Measurements from ENCODE around the gene SMYD2.

Gene SMYD2

DNA sequence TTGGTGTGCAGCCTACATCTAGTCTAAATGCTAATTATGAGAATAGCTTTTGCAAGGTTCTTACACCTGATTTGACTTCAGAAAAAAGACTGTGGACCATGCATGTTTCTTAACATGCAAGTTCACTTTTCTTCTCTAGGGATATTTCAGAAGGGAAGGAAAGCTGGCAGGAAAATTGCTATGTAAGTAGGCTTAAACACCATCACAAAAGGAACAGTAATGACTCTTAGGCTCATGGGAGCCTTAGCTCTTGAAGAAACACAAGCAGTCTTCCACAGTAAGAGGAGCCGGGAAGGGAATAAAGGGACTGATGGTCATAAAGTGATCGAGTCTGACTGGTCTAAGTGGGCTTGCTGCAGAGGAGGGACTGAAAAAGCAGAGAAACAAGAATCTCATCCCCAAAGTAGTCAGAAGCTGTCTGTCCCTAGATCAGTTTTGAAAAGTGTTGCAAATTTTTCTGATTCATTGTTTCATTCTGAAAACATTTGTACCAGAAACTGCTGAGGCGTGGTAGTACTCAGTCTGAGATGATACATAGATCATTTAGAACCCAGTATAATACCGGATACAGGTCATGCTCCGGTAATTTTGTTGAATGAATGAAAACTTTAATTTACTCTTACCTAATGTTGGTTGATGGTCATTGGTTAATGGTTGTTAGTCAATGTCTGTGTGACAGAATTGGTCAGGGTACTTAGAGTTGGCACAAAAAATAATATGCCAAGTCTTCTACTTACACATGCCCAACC lies 40.9 kb downstream of the SMYD2 start:
- in situ Hi-C loops (cut with MboI; ENCODE audit: low pct_unique_long_range_greater_than_20kb, low sequenced_read_pairs): no loop called here
- DNase-seq: no peak

GRCh38 chr1:214324896-214325800 lies 44.2 kb downstream of the SMYD2 start:
- DNase-seq: no peak
- in situ Hi-C loops (cut with MboI; ENCODE audit: low pct_unique_long_range_greater_than_20kb, low sequenced_read_pairs): loop anchor here (25.0 kb wide), 1 partner anchor 262 kb away; no protein-coding TSS in a partner anchor

DNA sequence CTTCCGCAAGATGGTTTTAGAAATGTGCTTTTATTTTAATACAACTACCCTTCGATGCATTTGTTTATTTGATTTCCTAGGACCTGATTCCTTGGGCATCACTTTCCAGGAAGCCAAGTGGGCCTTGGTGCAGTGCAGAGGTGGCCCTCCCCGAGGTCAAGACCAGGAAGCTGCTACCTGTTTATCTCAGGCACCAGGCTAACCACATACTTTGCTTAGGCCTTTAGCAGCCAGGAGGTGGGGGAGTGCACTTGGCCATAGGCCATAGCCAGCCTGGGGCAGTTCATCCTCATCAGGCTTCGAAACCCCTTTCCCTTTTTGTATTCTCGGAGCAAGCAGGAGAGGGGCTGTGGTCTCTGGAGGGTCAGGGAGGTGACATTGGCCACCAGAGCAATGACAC lies 45.4 kb downstream of the SMYD2 start:
- in situ Hi-C loops (cut with MboI; ENCODE audit: low pct_unique_long_range_greater_than_20kb, low sequenced_read_pairs): loop anchor here (25.0 kb wide), 1 partner anchor 261 kb away; no protein-coding TSS in a partner anchor
- no peak for DNase-seq

DNA sequence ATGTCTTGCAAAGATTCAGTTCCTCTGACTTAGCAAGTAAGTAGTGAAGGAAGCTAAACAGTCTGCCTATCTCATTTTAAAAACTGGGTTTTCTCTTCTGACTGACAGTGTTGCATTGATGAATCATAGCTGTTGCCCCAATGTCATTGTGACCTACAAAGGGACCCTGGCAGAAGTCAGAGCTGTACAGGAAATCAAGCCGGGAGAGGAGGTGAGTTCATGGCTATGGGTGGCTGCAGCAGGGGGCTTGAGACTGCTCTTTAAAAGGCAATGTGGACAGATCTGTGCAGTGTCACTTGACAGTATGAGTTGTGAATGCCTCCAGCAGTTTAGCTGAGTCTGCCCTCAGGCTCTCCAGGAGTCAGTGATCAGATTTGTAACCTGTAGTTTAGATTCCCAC lies 46.6 kb downstream of the SMYD2 start:
- DNase-seq: no peak
- in situ Hi-C loops (cut with MboI; ENCODE audit: low pct_unique_long_range_greater_than_20kb, low sequenced_read_pairs): loop anchor here (25.0 kb wide), 1 partner anchor 260 kb away; no protein-coding TSS in a partner anchor

DNA sequence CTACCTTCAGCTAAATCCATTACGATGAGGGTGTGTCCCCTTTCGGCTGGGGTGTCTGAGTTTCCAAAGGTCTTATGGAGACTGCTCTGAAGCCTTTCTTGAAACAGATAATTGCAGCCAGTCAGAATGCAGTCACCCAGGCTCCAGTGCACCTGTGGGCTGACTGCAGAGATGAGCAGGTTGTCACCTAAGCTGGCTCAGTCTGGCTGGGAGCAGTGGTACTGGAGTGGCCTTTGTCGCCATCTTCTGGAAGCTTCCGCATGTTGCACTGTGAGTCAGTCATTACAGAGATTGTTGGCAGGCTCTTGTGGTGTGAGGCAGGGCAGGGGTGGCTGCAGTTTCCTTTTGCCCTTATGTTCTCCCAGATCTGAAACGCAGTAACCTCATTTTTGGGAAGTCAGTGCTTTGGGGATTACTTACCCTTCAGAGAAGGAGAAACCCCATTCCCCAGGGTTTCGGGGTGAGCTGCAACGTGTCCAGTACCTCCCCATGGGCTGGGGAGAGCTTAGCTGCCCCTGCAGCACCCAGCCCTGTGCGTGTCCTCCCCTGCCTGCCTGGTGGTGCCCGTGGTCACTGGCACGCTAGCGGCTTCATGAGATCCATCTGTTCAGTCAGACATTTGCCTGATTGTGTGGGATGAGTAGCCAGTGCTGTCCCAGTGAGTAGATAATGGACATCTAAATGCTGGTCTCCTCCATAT lies 48.0 kb downstream of the SMYD2 start:
- in situ Hi-C loops (cut with MboI; ENCODE audit: low pct_unique_long_range_greater_than_20kb, low sequenced_read_pairs): loop anchor here (25.0 kb wide), 1 partner anchor 258 kb away; no protein-coding TSS in a partner anchor
- DNase-seq: peak; percentile 84

- in situ Hi-C loops (cut with MboI; ENCODE audit: low pct_unique_long_range_greater_than_20kb, low sequenced_read_pairs): loop anchor here (10.0 to 25.0 kb wide), 2 partner anchors 115 to 258 kb away; no protein-coding TSS in a partner anchor
- no peak for DNase-seq
These were observed 48.7 kb downstream of the SMYD2 start for GRCh38 chr1:214329470-214330220.

- no peak for DNase-seq
- in situ Hi-C loops (cut with MboI; ENCODE audit: low pct_unique_long_range_greater_than_20kb, low sequenced_read_pairs): loop anchor here (10.0 to 25.0 kb wide), 2 partner anchors 115 to 257 kb away; no protein-coding TSS in a partner anchor
These were observed 49.3 kb downstream of the SMYD2 start for GRCh38 chr1:214330222-214330621.

DNA sequence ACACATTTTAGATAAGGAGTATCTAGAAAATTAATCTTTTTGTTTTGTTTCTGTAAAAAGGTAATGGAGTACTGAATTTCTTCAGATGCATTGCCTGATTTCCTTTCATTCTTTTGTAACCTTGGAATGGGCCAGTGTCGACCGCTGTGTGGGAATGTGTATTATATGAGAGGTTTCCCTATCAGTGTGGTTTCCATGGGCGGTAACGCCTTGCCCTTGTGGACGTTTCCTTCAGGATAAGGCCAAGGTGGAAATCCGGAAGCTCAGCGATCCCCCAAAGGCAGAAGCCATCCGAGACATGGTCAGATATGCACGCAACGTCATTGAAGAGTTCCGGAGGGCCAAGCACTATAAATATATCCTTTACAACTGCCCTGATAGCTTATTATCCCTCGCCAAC lies 49.8 kb downstream of the SMYD2 start:
- DNase-seq: no peak
- in situ Hi-C loops (cut with MboI; ENCODE audit: low pct_unique_long_range_greater_than_20kb, low sequenced_read_pairs): loop anchor here (10.0 to 25.0 kb wide), 2 partner anchors 116 to 257 kb away; no protein-coding TSS in a partner anchor

DNA sequence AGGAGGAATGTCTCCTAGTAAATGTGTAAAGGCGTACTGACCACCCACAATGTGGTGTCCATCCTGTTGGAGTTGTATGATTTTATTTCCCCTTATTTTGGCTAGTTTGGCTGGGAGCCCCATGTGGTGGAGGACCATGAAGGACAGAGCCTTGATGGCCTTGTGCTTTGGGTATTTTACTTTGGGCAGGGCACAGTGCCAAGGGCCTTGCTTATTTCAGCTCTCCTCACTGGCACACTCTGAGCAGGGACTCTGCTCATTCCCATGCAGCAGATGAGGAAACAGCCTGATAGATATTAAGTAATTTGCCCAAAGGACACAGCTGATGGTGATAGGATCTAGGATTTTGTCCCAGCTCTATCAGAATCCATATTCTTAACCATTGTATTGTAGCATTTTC lies 50.2 kb downstream of the SMYD2 start:
- in situ Hi-C loops (cut with MboI; ENCODE audit: low pct_unique_long_range_greater_than_20kb, low sequenced_read_pairs): loop anchor here (10.0 to 25.0 kb wide), 2 partner anchors 116 to 256 kb away; no protein-coding TSS in a partner anchor
- DNase-seq: no peak

- in situ Hi-C loops (cut with MboI; ENCODE audit: low pct_unique_long_range_greater_than_20kb, low sequenced_read_pairs): loop anchor here (10.0 to 25.0 kb wide), 2 partner anchors 117 to 255 kb away; no protein-coding TSS in a partner anchor
- DNase-seq: peak; percentile 64
These were observed 51.0 kb downstream of the SMYD2 start for GRCh38 chr1:214331827-214332423.

DNA sequence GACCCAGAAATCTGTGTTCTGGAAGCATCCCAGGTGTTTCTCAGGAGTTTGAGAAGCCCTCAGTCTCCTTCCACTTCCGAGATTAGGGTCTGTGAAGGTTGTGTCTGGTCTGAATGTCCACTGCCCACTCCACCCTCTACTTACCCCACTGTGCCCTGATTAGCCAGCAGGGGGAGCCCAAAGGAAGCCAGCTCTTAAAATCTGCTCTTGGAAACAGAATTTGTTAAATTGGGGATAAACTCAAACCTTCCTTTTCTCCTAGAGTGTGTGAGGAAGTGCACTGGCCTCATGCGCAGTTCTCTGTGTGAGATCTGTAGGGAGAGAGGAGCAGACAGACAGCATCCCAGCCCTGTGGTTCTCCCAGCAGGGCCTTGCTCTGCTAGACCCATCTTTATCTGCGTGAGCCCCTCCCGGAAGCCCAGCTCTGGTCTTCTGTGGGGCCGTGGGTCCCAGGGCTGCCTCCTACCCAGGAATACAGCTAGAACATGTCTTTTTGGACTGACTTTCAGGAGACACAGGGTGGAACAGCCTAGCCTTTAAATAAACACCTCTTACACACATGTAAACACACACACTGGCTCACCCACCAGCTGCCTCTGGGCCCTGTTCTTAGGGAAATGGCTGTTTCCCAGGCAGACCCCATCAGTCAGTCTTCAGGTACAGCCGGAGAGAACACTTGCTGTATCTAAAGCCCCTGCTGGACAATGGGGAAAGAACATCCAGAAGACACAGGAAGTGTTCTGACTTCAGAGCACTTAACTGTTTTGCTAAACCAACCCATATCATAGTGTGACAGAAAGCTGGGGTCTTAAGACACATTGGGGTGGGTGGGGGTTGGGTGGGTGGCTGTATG lies 52.2 kb downstream of the SMYD2 start:
- in situ Hi-C loops (cut with MboI; ENCODE audit: low pct_unique_long_range_greater_than_20kb, low sequenced_read_pairs): loop anchor here (10.0 to 25.0 kb wide), 2 partner anchors 118 to 254 kb away; no protein-coding TSS in a partner anchor
- peak; percentile 58 for DNase-seq

DNA sequence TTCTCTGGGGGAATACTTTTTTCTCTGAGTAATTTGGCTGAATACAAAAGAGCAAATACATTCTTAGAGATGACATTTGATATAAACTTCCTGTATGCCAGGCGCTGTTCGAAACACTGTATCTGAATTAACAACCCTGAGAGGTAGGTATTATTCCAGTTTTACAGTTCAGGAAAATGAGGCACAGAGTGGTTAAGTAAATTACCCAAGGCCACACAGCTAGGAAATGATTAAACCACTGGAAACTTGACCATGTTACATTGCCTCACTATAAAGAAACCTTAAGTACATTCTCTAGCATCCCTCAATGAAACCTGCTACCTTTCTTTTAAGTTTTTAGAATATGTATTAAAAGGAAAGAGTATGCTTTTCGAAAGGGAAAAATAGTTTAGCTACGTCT lies 54.6 kb downstream of the SMYD2 start:
- in situ Hi-C loops (cut with MboI; ENCODE audit: low pct_unique_long_range_greater_than_20kb, low sequenced_read_pairs): loop anchor here (10.0 to 25.0 kb wide), 2 partner anchors 121 to 252 kb away; no protein-coding TSS in a partner anchor
- DNase-seq: no peak

GRCh38 chr1:214337015-214337414 lies 56.1 kb downstream of the SMYD2 start:
- no peak for DNase-seq
- in situ Hi-C loops (cut with MboI; ENCODE audit: low pct_unique_long_range_greater_than_20kb, low sequenced_read_pairs): loop anchor here (10.0 to 25.0 kb wide), 2 partner anchors 122 to 250 kb away; no protein-coding TSS in a partner anchor

DNA sequence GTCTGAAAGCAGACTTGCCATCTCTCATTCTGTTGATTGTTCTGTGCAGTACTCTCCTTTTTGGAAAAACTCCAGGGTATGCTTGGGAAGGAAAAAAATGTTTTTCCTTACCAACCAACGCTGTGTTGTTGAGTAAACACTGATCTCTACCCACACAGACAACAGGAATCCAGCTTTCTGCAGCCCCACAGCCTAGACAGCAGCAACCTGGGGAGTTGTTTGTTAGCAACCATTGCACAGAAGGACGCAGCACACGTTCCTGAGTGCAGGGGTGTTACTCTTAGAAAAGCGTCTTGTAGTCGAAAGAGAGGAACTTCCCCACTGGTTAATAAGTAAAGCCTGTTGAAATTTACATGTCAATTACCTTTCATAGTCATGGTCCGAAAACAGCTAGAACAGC lies 56.6 kb downstream of the SMYD2 start:
- no peak for DNase-seq
- in situ Hi-C loops (cut with MboI; ENCODE audit: low pct_unique_long_range_greater_than_20kb, low sequenced_read_pairs): loop anchor here (10.0 to 25.0 kb wide), 2 partner anchors 123 to 250 kb away; no protein-coding TSS in a partner anchor

GRCh38 chr1:214338212-214338611 lies 57.3 kb downstream of the SMYD2 start:
- no peak for DNase-seq
- in situ Hi-C loops (cut with MboI; ENCODE audit: low pct_unique_long_range_greater_than_20kb, low sequenced_read_pairs): loop anchor here (10.0 to 25.0 kb wide), 2 partner anchors 123 to 249 kb away; no protein-coding TSS in a partner anchor

DNA sequence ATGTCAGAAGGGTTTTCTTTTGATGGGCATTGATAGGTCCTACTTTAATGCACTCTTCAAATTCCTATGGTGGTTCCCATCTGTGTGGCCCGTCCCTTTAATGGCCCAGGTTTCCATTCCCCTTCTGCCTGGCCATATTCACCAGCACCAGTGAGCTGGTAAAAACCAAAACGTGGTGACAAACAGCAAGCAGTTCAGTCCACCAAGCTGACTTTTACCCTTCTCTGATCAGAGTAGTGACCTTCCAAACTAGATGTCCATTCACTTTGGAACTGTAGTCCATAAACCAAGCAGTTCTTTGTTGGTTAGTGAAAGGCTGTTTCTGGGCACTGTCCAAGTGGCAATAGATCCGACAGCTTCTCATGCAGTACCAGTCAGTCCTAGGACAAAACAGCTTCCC lies 60.5 kb downstream of the SMYD2 start:
- no peak for DNase-seq
- in situ Hi-C loops (cut with MboI; ENCODE audit: low pct_unique_long_range_greater_than_20kb, low sequenced_read_pairs): loop anchor here (25.0 kb wide), 1 partner anchor 246 kb away; no protein-coding TSS in a partner anchor

GRCh38 chr1:214341932-214342331 lies 61.0 kb downstream of the SMYD2 start:
- DNase-seq: no peak
- in situ Hi-C loops (cut with MboI; ENCODE audit: low pct_unique_long_range_greater_than_20kb, low sequenced_read_pairs): loop anchor here (25.0 kb wide), 1 partner anchor 245 kb away; no protein-coding TSS in a partner anchor
